Bronchial epithelial cell (primary cell): ENCODE measurements around the gene PEX11B. TPM values are rescaled to one million over a fixed set of nuclear protein-coding genes. Genes with fewer than 3 reads are reported as not detected.

ENCODE experiments used
- DNase-seq: peaks from one replicate; pipeline ENCODE4 v3.0.0-alpha.2; 2010; ENCODE audit warnings: low read depth
- FAIRE-seq: peaks from 2 replicates; lab custom pipeline; 2011; peaks lifted over from hg19 to GRCh38; lab: Jason Lieb, UNC
- H3K27me3 ChIP-seq: 2 replicates; pipeline ENCODE4 v1.5.1; 2011; ENCODE audit warnings: low read length; ENCODE audit not compliant: control insufficient read depth, insufficient read depth
- H3K36me3 ChIP-seq: 2 replicates; pipeline ENCODE4 v1.5.1; 2011; ENCODE audit warnings: low read length; ENCODE audit not compliant: control insufficient read depth, insufficient read depth
- H3K4me3 ChIP-seq: 2 replicates; pipeline ENCODE4 v1.5.1; 2011; ENCODE audit warnings: mild to moderate bottlenecking, low read depth, low read length, control low read depth
- total RNA-seq: library from RNA; depleted of rRNA; stranded (reverse); fragments of >200 nt; gene quantifications from 2 replicates; pipeline ENCODE4 v1.2.1, GENCODE V29; 2014
- TF ChIP-seq, protein P1 (sequence below): IDR thresholded peaks from 2 replicates; pipeline ENCODE4 v1.5.1; 2011; ENCODE audit warnings: mild to moderate bottlenecking, moderate library complexity, low read length, control low read depth, inconsistent platforms; ENCODE audit not compliant: insufficient read depth, severe bottlenecking

Gene PEX11B
- total RNA-seq, 1 donor from 2014 or later = 22.6 TPM

DNA sequence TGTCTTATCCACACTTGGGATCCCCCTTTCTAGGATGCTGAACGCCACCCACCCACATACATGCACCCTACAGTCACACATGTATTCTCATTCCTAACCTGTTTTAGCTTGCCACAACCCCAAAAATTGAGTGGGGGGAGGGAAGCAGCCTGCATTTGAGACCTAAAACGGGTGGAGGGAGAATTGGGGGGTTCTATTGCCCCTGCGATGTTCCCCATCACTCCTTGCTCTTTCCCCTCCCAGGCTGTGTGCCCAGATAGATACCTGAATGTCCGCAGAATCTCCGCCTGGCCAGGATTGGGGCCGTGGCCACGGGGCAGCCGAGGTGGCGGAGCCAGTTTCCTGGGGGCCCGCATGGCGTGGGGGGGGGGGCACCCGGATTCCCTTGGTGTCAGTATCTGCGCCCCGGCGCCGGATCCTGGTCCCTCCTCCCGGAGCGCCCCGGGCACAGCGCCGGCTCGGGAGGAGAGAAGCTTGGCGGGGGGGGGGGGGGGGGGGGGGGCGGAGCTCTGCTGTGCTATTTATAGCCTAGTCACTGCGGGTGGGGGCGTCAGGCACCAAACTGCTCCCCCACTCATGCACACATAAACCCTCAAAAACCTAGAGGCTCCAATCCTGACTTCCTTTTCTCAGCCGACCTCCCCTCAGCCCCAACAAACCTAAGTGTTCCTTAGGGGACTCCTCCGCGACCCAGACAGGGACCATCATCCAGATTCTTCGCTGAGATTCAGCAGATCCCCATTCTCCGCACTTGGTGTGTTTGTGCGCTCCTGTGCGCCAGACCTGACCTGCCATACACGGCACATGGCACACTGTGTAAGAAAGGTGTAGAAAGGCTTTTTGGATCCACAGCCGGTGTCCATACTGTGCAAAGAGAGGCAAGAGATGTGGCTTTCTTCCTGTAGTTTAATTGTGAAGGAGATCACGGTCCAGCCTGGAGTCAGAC lies 43.9 kb upstream of the PEX11B start:
- TF ChIP-seq, protein P1, sequence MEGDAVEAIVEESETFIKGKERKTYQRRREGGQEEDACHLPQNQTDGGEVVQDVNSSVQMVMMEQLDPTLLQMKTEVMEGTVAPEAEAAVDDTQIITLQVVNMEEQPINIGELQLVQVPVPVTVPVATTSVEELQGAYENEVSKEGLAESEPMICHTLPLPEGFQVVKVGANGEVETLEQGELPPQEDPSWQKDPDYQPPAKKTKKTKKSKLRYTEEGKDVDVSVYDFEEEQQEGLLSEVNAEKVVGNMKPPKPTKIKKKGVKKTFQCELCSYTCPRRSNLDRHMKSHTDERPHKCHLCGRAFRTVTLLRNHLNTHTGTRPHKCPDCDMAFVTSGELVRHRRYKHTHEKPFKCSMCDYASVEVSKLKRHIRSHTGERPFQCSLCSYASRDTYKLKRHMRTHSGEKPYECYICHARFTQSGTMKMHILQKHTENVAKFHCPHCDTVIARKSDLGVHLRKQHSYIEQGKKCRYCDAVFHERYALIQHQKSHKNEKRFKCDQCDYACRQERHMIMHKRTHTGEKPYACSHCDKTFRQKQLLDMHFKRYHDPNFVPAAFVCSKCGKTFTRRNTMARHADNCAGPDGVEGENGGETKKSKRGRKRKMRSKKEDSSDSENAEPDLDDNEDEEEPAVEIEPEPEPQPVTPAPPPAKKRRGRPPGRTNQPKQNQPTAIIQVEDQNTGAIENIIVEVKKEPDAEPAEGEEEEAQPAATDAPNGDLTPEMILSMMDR = no peak
- Histone ChIP-seq H3K27me3 (no peaks in the 10 kb centered on the region), H3K4me3 (peak overlapping the region; percentile 48), H3K36me3 (no peaks in the 10 kb centered on the region)
- FAIRE-seq (no peak), DNase-seq (no peak)

DNA sequence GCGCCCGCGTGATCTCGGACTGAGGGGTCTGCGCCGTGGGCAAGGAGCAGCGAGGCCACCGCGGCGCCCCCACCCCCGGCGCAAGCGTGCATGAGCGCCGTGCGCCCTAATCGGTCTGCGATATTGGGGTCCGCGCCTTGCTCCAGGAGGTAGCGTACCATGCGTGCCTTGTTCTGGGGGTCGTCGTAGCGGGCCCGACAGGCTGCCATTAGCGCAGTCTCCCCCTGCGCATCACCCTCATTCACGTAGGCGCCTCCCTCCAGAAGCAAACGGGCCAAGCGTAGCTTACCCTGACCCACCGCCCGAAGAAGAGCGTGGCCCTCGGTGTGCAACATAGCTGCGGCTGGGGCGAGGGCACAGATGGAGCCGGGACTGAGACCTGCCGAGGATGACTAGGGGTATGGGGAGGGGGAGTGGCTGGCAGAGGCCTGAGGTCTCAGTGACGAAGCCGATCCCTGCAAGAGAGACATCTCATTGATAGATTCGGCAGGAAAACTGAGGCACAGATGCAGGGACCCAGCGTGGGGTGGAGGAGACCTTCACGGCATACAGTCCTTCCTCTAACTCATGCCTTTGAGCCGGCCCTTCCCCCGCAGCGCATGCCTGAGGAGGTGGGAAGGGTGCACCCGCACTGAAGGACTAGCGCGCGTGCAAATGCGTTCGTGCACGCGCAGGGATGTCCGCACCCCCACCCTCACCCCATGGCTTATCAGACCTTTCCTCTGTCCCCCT lies 43.1 kb upstream of the PEX11B start:
- TF ChIP-seq, protein P1 = no peak
- no peaks in the 10 kb centered on the region for H3K27me3 ChIP-seq
- H3K36me3 ChIP-seq = no peaks in the 10 kb centered on the region
- H3K4me3 ChIP-seq = peak overlapping the region; percentile 48
- FAIRE-seq = no peak
- DNase-seq = no peak

DNA sequence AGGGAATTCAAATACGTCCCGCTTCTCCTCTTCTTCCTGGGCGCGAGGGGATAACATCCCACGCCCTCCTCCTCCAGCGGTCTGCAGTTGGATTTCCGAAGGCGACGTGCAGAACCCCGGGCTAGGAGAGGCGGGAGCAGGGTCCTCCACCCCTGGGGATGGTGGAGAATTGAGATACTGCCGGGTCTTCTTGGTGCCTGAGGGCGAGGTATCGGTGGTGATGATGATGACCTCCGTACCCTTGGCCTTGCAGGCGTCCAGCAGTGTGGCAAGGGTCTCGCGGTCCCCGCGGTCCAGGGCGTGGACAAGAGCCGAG lies 42.5 kb upstream of the PEX11B start:
- DNase-seq (no peak), FAIRE-seq (no peak)
- no peaks in the 10 kb centered on the region for H3K27me3 ChIP-seq
- no peaks in the 10 kb centered on the region for H3K36me3 ChIP-seq
- TF ChIP-seq, protein P1 = no peak
- peak overlapping the region; percentile 48 for H3K4me3 ChIP-seq

DNA sequence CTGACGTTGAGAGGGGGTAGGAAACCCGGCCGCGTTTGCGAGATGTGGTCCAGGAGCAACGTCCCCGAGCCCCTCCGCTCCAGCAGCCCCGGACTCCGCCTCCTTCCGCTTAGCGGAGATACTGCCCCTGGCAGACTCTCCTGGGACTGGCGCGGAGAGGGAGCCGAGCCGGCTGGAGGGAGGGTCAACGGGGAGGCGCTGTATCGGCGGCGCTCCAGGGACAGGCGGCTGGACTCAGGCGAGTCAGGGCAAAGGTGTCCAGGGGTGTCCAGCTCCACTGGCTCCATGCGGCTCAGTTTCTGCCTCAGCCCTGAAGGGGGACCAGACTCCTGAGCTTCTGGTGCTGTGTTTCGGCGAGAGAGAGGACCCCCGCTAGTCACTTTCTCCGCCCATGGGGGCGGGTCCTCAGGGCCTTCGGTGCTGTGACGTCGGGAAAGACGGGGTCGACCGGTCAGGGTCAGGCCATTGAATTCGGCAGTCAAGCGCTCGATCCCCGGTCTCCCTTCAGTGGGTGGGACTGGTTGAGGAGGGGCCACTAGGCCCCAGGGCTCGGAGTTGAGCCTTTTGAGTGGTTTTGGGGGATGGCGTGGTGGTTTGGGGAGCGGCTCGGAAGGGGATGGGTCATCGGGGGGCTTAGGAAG lies 42.1 kb upstream of the PEX11B start:
- TF ChIP-seq, protein P1 = peak; percentile 21
- H3K27me3 ChIP-seq = no peaks in the 10 kb centered on the region
- H3K36me3 ChIP-seq = no peaks in the 10 kb centered on the region
- H3K4me3 ChIP-seq = peak overlapping the region; percentile 48
- FAIRE-seq = no peak
- no peak for DNase-seq

DNA sequence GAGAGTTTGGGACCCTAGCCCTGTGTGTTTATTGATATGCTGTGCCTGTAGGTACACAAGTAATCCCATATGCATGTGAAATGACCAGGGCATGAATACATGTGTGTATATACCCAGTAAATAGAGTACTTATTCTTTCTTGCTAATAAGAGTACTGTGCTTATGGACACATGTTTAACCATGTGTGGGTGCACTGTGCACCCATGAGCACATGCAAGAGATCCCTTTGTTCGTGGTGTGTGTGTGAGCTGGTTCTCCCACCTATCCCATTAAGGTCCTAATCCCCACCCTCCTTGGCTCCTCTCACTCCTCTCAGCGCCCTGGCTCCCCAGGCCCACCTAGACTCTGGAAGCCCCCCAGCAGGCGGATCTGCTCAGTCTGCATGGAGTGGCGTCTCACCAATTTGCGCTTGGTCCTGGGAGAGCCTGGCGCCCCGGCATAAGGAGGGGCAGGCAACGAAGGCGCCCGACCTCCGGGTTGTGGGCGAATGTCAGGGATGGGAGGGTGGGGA lies 41.5 kb upstream of the PEX11B start:
- Histone ChIP-seq H3K4me3 (peak overlapping the region; percentile 48), H3K27me3 (no peaks in the 10 kb centered on the region), H3K36me3 (no peaks in the 10 kb centered on the region)
- TF ChIP-seq, protein P1 = no peak
- FAIRE-seq = no peak
- DNase-seq = no peak
